Measurements from ENCODE around the gene DNAH6. TPM values are rescaled to one million over a fixed set of nuclear protein-coding genes. Genes with fewer than 3 reads are reported as not detected.

The DNAH6 gene
- total and polyA plus RNA-seq, 2 of the 13 experiments (the other 11 are each of a cell fraction or from before 2014, with no cell fraction given): 0.01 TPM; not detected in 1

- ChIA-PET POLR2A (no interaction called here), CTCF (ENCODE audit: low intra/inter-chr PET ratio, low total read pairs) (no interaction called here)
- H3K36me3 ChIP-seq (replicated peaks in 1 of 2; ENCODE audit: control insufficient read depth in 1 of 2, insufficient read depth in 2 of 2, low read length in 2 of 2): no peaks in the 10 kb centered on the region
- no peaks in the 10 kb centered on the region for H3K79me2 ChIP-seq (ENCODE audit: insufficient read depth, low read length)
- H3K4me3 ChIP-seq (replicated peaks in 1 of 3; ENCODE audit: insufficient read depth in 1 of 3, low read depth in 2 of 3, low read length in 3 of 3): no peak overlapping the region
- H3K4me1 ChIP-seq (ENCODE audit: insufficient read depth, low read length): no peaks in the 10 kb centered on the region
- H3K9ac ChIP-seq (ENCODE audit: insufficient read depth, low read depth, low read length): no peak overlapping the region
- no peak overlapping the region for H2AFZ ChIP-seq (ENCODE audit: low read length)
- BruUV-seq (replicated peaks): no TSS peak
- TF ChIP-seq ZNF775 (CRISPR knock-in tag; IDR thresholded peaks at IDR 0.05; ENCODE audit: borderline replicate concordance) (no peak), BATF2 (CRISPR knock-in tag; IDR thresholded peaks at IDR 0.05) (no peak), RBFOX2 (IDR thresholded peaks at IDR 0.05; ENCODE audit: low read depth, low read length) (no peak), ZNF160 (CRISPR knock-in tag; IDR thresholded peaks at IDR 0.05) (no peak), PBX2 (CRISPR knock-in tag; IDR thresholded peaks at IDR 0.05) (no peak), E2F5 (CRISPR knock-in tag; conservative IDR thresholded peaks at IDR 0.05) (no peak), ZNF501 (CRISPR knock-in tag; IDR thresholded peaks at IDR 0.05) (no peak), CCAR2 (optimal IDR thresholded peaks at IDR 0.05; ENCODE audit: low read depth, low read length) (no peak), NR3C1 (CRISPR knock-in tag; IDR thresholded peaks at IDR 0.05) (no peak), RBM39 (IDR thresholded peaks at IDR 0.05; ENCODE audit: low read depth, low read length, poor library complexity, severe bottlenecking) (no peak), ZNF724P (CRISPR knock-in tag; IDR thresholded peaks at IDR 0.05; ENCODE audit: borderline replicate concordance) (no peak), NFE2L1 (CRISPR knock-in tag; IDR thresholded peaks at IDR 0.05; ENCODE audit: borderline replicate concordance) (no peak), ZNF678 (CRISPR knock-in tag; IDR thresholded peaks at IDR 0.05) (no peak), ZNF205 (CRISPR knock-in tag; IDR thresholded peaks at IDR 0.05) (no peak), MLXIP (CRISPR knock-in tag; IDR thresholded peaks at IDR 0.05; ENCODE audit: borderline replicate concordance) (no peak), ZNF292 (CRISPR knock-in tag; IDR thresholded peaks at IDR 0.05; ENCODE audit: borderline replicate concordance, low read depth) (no peak), NONO (IDR thresholded peaks at IDR 0.05) (no peak), NONO (CRISPR knock-in tag; conservative IDR thresholded peaks at IDR 0.05) (no peak), GFI1 (CRISPR knock-in tag; IDR thresholded peaks at IDR 0.05; ENCODE audit: borderline replicate concordance) (no peak), ZNF460 (CRISPR knock-in tag; IDR thresholded peaks at IDR 0.05; ENCODE audit: borderline replicate concordance) (no peak), CREB1 (IDR thresholded peaks at IDR 0.05) (no peak), CREB1 (CRISPR knock-in tag; IDR thresholded peaks at IDR 0.05) (no peak)
- in situ Hi-C loops (cut with HindIII; ENCODE audit: extremely low pct_ligation_motif_present, low pct_unique_long_range_greater_than_20kb) (no loop called here), intact Hi-C loops (cut with micrococcal nuclease; ENCODE audit: unreplicated experiment) (no loop called here)
- no peak for ATAC-seq
- peaks cover 0 to 26% of the 10 kb centered on the region in 2 experiments; a peak in 3 of 5 replicates for H3K27me3 ChIP-seq (ENCODE audit: control insufficient read depth in 1 of 2, insufficient read depth in 2 of 2, low read length in 2 of 2)
- no peaks in the 10 kb centered on the region; the same call in 1 of the 2 replicates for H3K9me3 ChIP-seq (ENCODE audit: low read length)
- FAIRE-seq: no peak
- no peaks in the 10 kb centered on the region for H4K20me1 ChIP-seq (ENCODE audit: insufficient read depth, low read length)
- no peak overlapping the region for H3K27ac ChIP-seq (ENCODE audit: extremely low read length, insufficient read depth, low read length)
- no peak overlapping the region for H3K4me2 ChIP-seq (ENCODE audit: low read depth, low read length)
- WGBS (ENCODE audit: low lambda C conversion rate): 7% methylated on average over 3 of the region's 3 CpGs
- no peak for DNase-seq (ENCODE audit: low spot score)
Observed at GRCh38 chr2:84858123-84858522, 341.8 kb downstream of the DNAH6 start.
